Keratinocyte (primary cell): ENCODE results near the gene COPZ2. TPM values are rescaled to one million over a fixed set of nuclear protein-coding genes. Genes with fewer than 3 reads are reported as not detected.

ENCODE experiments used
- DNase-seq: peaks from one replicate; pipeline ENCODE4 v3.0.0-alpha.2; 2011; ENCODE audit warnings: low read depth, missing footprints, low spot score
- FAIRE-seq: peaks from 2 replicates; lab custom pipeline; 2011; peaks lifted over from hg19 to GRCh38; lab: Jason Lieb, UNC
- H2AFZ ChIP-seq: 2 replicates; pipeline ENCODE4 v1.6.0; 2012; ENCODE audit warnings: low read length, control low read depth, inconsistent platforms; ENCODE audit not compliant: control insufficient read depth
- H3K27ac ChIP-seq: 2 replicates; pipeline ENCODE4 v1.5.1; 2011; ENCODE audit warnings: low read length; ENCODE audit not compliant: control insufficient read depth, insufficient read depth
- H3K27me3 ChIP-seq: 3 replicates; pipeline ENCODE4 v1.6.0; 2011; ENCODE audit warnings: low read length; ENCODE audit not compliant: control insufficient read depth, insufficient read depth; ENCODE audit errors: extremely low read depth
- H3K36me3 ChIP-seq, 2 experiments: 2 replicates in 1 of 2; 3 replicates in 1 of 2; pipeline ENCODE4 v1.5.1; 2011; ENCODE audit warnings: low read length in 2 of 2, mild to moderate bottlenecking in 1 of 2; ENCODE audit not compliant: control insufficient read depth in 2 of 2, insufficient read depth in 2 of 2; ENCODE audit errors: extremely low read depth in 1 of 2
- H3K4me1 ChIP-seq: 3 replicates; pipeline ENCODE4 v1.5.1; 2011; ENCODE audit warnings: low read length; ENCODE audit not compliant: control insufficient read depth, insufficient read depth; ENCODE audit errors: extremely low read depth
- H3K4me2 ChIP-seq: 3 replicates; pipeline ENCODE4 v1.6.0; 2011; ENCODE audit warnings: low read depth, low read length; ENCODE audit not compliant: control insufficient read depth, insufficient read depth; ENCODE audit errors: extremely low read depth
- H3K4me3 ChIP-seq, 3 experiments: fragments of 200-600 bp in 1 of 3; sonication (generic) in 1 of 3; 2 replicates in 2 of 3; 3 replicates in 1 of 3; pipeline ENCODE4 v1.5.1; 2011 to 2016; ENCODE audit warnings: low read length in 3 of 3, mild to moderate bottlenecking in 3 of 3, control low read depth in 2 of 3, inconsistent platforms in 1 of 3, low read depth in 1 of 3, mixed read lengths in 1 of 3, mixed run types in 1 of 3, moderate library complexity in 1 of 3; ENCODE audit not compliant: control insufficient read depth in 2 of 3, insufficient read depth in 2 of 3; ENCODE audit errors: extremely low read depth in 1 of 3
- H3K79me2 ChIP-seq: 2 replicates; pipeline ENCODE4 v1.6.0; 2012; ENCODE audit warnings: low read length; ENCODE audit not compliant: control insufficient read depth, insufficient read depth
- H3K9ac ChIP-seq: 3 replicates; pipeline ENCODE4 v1.6.0; 2011; ENCODE audit warnings: low read length; ENCODE audit not compliant: control insufficient read depth, insufficient read depth; ENCODE audit errors: extremely low read depth
- H3K9me1 ChIP-seq: 3 replicates; pipeline ENCODE4 v1.6.0; 2011; ENCODE audit warnings: low read length; ENCODE audit not compliant: control insufficient read depth, insufficient read depth; ENCODE audit errors: extremely low read depth
- H3K9me3 ChIP-seq: 2 replicates; pipeline ENCODE4 v1.5.1; 2012; ENCODE audit warnings: low read depth, low read length; ENCODE audit not compliant: control insufficient read depth
- H4K20me1 ChIP-seq: 3 replicates; pipeline ENCODE4 v1.6.0; 2011; ENCODE audit warnings: low read length; ENCODE audit not compliant: control insufficient read depth, insufficient read depth; ENCODE audit errors: extremely low read depth
- EZH2 ChIP-seq: IDR thresholded peaks from one replicate; pipeline ENCODE4 v1.6.1; 2012; ENCODE audit warnings: inconsistent platforms, mild to moderate bottlenecking, low read length, moderate library complexity
- dilution Hi-C: fragments of 300-500 bp; cut with MboI; formaldehyde crosslinking; loops from one replicate; pipeline ENCODE4 v1.7.0; 2020; ENCODE audit warnings: low sequenced_read_pairs; ENCODE audit not compliant: extremely low pct_ligation_motif_present
- polyA plus RNA-seq, 5 experiments: library from polyadenylated mRNA; depleted of rRNA in 3 of 5; stranded (reverse) in 3 of 5; stranded (forward) in 1 of 5; unstranded in 1 of 5; fragments of >200 nt; gene quantifications; 1 replicate in 1 of 5; 2 replicates in 3 of 5; 3 replicates in 1 of 5; pipeline versions ENCODE4 v1.2.1 to v1.2.3, GENCODE V29; 2011 to 2012; ENCODE audit warnings: missing spikeins in 2 of 5, low read depth in 1 of 5, low replicate concordance in 1 of 5
- TF ChIP-seq, protein P1 (sequence below), 3 experiments: IDR thresholded peaks in 1 of 3; conservative IDR thresholded peaks in 1 of 3; optimal IDR thresholded peaks in 1 of 3; 2 replicates in 2 of 3; 3 replicates in 1 of 3; pipeline versions ENCODE3 to v1.5.1; 2011; ENCODE audit warnings: low read length in 3 of 3, mild to moderate bottlenecking in 3 of 3, moderate library complexity in 2 of 3, control low read depth in 1 of 3, inconsistent platforms in 1 of 3; ENCODE audit not compliant: insufficient read depth in 2 of 3; ENCODE audit errors: extremely low read depth in 1 of 3

The COPZ2 gene
- polyA plus RNA-seq, 1 donor (not counting 4 experiments of a cell fraction or from before 2014, with no cell fraction given) = 11.1 TPM

DNA sequence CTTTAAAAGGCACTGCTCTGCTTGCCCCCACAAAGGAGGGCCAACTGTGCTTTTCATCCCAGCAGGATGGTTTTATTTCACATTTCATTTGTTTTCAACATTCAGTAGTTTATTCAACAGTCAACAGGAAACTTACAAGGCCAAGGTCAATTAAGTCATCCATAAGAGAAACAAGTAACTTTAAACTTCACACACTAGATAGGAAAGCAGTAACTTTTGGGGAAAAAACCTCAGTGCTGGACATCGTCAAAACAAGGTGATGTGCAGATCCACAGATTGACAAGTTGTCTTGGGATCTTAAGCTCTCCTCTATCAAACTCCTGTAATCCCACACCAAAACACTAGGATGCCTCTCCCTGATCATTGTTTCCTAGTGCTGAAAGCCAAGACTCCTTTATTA lies 29.1 kb upstream of the COPZ2 start:
- TF ChIP-seq, protein P1, sequence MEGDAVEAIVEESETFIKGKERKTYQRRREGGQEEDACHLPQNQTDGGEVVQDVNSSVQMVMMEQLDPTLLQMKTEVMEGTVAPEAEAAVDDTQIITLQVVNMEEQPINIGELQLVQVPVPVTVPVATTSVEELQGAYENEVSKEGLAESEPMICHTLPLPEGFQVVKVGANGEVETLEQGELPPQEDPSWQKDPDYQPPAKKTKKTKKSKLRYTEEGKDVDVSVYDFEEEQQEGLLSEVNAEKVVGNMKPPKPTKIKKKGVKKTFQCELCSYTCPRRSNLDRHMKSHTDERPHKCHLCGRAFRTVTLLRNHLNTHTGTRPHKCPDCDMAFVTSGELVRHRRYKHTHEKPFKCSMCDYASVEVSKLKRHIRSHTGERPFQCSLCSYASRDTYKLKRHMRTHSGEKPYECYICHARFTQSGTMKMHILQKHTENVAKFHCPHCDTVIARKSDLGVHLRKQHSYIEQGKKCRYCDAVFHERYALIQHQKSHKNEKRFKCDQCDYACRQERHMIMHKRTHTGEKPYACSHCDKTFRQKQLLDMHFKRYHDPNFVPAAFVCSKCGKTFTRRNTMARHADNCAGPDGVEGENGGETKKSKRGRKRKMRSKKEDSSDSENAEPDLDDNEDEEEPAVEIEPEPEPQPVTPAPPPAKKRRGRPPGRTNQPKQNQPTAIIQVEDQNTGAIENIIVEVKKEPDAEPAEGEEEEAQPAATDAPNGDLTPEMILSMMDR (optimal IDR thresholded peaks at IDR 0.05 in 1 of 3, IDR thresholded peaks at IDR 0.05 in 1 of 3, conservative IDR thresholded peaks at IDR 0.05 in 1 of 3; ENCODE audit: extremely low read depth in 1 of 3, insufficient read depth in 2 of 3, low read length in 3 of 3) = peak in 1 of 3 experiments; percentile 17
- no peak for TF ChIP-seq EZH2
- Histone ChIP-seq H3K9ac (no peak overlapping the region), H3K79me2 (peaks cover 1% of the 10 kb centered on the region), H3K27ac (no peak overlapping the region), H3K4me2 (no peak overlapping the region), H3K36me3 (peaks cover 16 to 35% of the 10 kb centered on the region in 2 experiments), H2AFZ (no peak overlapping the region), H4K20me1 (no peaks in the 10 kb centered on the region), H3K4me1 (peaks cover 16% of the 10 kb centered on the region), H3K27me3 (no peaks in the 10 kb centered on the region), H3K9me1 (no peaks in the 10 kb centered on the region), H3K4me3 (no peak overlapping the region), H3K9me3 (no peaks in the 10 kb centered on the region)
- no peak for DNase-seq
- FAIRE-seq = no peak
- dilution Hi-C loops = no loop called here

DNA sequence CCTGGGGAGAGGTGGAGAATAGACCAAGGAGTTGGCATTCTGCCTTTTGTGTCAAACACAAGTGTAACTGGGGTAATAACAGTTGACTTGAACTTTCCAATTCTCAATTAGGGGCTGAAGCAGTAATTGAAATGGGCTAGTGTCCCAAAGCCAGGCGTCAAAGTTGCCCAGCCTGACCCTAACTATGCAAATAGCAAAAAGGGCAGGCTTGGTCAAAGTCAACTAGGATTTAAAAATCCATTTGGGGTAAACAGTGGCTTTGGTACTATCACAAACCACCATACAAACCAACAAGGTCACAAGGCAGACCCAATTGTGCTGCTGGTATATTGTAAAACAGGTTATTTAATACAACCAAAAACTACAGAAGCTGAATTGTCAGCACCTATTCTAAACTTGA lies 28.6 kb upstream of the COPZ2 start:
- dilution Hi-C loops = no loop called here
- no peak overlapping the region for H3K4me2 ChIP-seq
- peak overlapping the region; percentile 25 for H3K27ac ChIP-seq

More for the DNA sequence above, 28.6 kb upstream of the COPZ2 start:
- no peaks in the 10 kb centered on the region for H4K20me1 ChIP-seq
- no peak for DNase-seq
- no peaks in the 10 kb centered on the region for H3K9me1 ChIP-seq
- FAIRE-seq = no peak
- H3K9me3 ChIP-seq = no peaks in the 10 kb centered on the region
- peaks cover 16 to 39% of the 10 kb centered on the region in 2 experiments for H3K36me3 ChIP-seq
- H3K4me1 ChIP-seq = peaks cover 16% of the 10 kb centered on the region
- no peak overlapping the region for H3K9ac ChIP-seq
- H3K79me2 ChIP-seq = peaks cover 1% of the 10 kb centered on the region
- TF ChIP-seq, protein P1 (optimal IDR thresholded peaks at IDR 0.05 in 1 of 3, IDR thresholded peaks at IDR 0.05 in 1 of 3, conservative IDR thresholded peaks at IDR 0.05 in 1 of 3; ENCODE audit: extremely low read depth in 1 of 3, insufficient read depth in 2 of 3, low read length in 3 of 3) = no peak
- no peak for TF ChIP-seq EZH2
- H3K27me3 ChIP-seq = no peaks in the 10 kb centered on the region
- H3K4me3 ChIP-seq = no peak overlapping the region
- no peak overlapping the region for H2AFZ ChIP-seq
